Hippocampal formation (tissue), 2 donors: Measurements from ENCODE around the gene PLEKHA6.
A peak's percentile ranks its signal among the peaks of the same experiment; 100 is the strongest.
"Not testable (repeated sequence)": the region's sequence is repeated elsewhere in the genome, so short reads cannot be mapped to it uniquely, and the experiment has no call there.

Experiments
- DNase-seq, 2 donors: peaks; one replicate each; lab custom pipeline; 2025; lab: John Stamatoyannopoulos, UW

PLEKHA6 gene

GRCh38 chr1:204314893-204315658 is 44.7 kb downstream of the PLEKHA6 start:
- DNase-seq: no peak

- DNase-seq: no peak
Measured at GRCh38 chr1:204314171-204314892, 45.4 kb downstream of the PLEKHA6 start.

- DNase-seq: no peak
Measured at GRCh38 chr1:204313675-204314074, 46.1 kb downstream of the PLEKHA6 start.

GRCh38 chr1:204310970-204311369 is 48.8 kb downstream of the PLEKHA6 start:
- DNase-seq: not testable (repeated sequence)

GRCh38 chr1:204308023-204308628 is 51.6 kb downstream of the PLEKHA6 start:
- no peak for DNase-seq

GRCh38 chr1:204307334-204307883 is 52.3 kb downstream of the PLEKHA6 start:
- peak in 1 of 2 donors; percentile 17 for DNase-seq

- no peak for DNase-seq
Measured at GRCh38 chr1:204306076-204306475, 53.7 kb downstream of the PLEKHA6 start.

- DNase-seq: no peak
Measured at GRCh38 chr1:204304067-204304466, 55.7 kb downstream of the PLEKHA6 start.

- no peak for DNase-seq
Measured at GRCh38 chr1:204302769-204303168, 57.0 kb downstream of the PLEKHA6 start.

- DNase-seq: peak in 1 of 2 donors; percentile 28
Measured at GRCh38 chr1:204301171-204301957, 58.4 kb downstream of the PLEKHA6 start.

- no peak for DNase-seq
Measured at GRCh38 chr1:204299814-204300365, 59.8 kb downstream of the PLEKHA6 start.

- DNase-seq: peak in 1 of 2 donors; percentile 13
Measured at GRCh38 chr1:204296431-204296988, 63.2 kb downstream of the PLEKHA6 start.

GRCh38 chr1:204295671-204296070 is 64.1 kb downstream of the PLEKHA6 start:
- DNase-seq: no peak

GRCh38 chr1:204294357-204294756 is 65.4 kb downstream of the PLEKHA6 start:
- no peak for DNase-seq

GRCh38 chr1:204293605-204294337 is 66.0 kb downstream of the PLEKHA6 start:
- no peak for DNase-seq

- no peak for DNase-seq
Measured at GRCh38 chr1:204292740-204293139, 67.0 kb downstream of the PLEKHA6 start.

- no peak for DNase-seq
Measured at GRCh38 chr1:204289280-204289679, 70.4 kb downstream of the PLEKHA6 start.

GRCh38 chr1:204288021-204288588 is 71.6 kb downstream of the PLEKHA6 start:
- no peak for DNase-seq

- peak in 1 of 2 donors; percentile 41 for DNase-seq
Measured at GRCh38 chr1:204287466-204287891, 72.2 kb downstream of the PLEKHA6 start.
